HCT116 (cell line): ENCODE measurements around the gene ADGRF5. TPM values are rescaled to one million over a fixed set of nuclear protein-coding genes. Genes with fewer than 3 reads are reported as not detected.

ENCODE experiments used
- ATAC-seq: fragments of 200-7000 bp; cut with Tn5 transposase; 2 replicates; pipeline ENCODE4 v1.9.1; 2020; ENCODE audit warnings: mild to moderate bottlenecking, moderate library complexity
- BruUV-seq: library from RNA; stranded (reverse); fragments of 400-500 nt; replicated peaks from 2 replicates; lab custom pipeline; 2021; lab: Mats Ljungman, UMichigan
- CTCF ChIA-PET: fragments of 300-600 bp; sonication (Branson Sonifier 250); formaldehyde crosslinking; loops from one replicate; lab custom pipeline; 2021; ENCODE audit warnings: antibody characterized with exemption; lab: Charles Lee
- POLR2A ChIA-PET: fragments of 300-600, 350-600 bp; sonication (Branson Sonifier 250); formaldehyde crosslinking; loops from one replicate; lab custom pipeline; 2021; ENCODE audit warnings: antibody characterized with exemption; lab: Charles Lee
- RAD21 ChIA-PET, 2 experiments: fragments of 300-600 bp; sonication (Branson Sonifier 250); formaldehyde crosslinking; loops; one replicate each; lab custom pipeline; 2023; ENCODE audit warnings: low total read pairs in 2 of 2; ENCODE audit not compliant: uncharacterized antibody in 2 of 2, unreplicated experiment in 2 of 2, low non-redundant PET in 1 of 2; lab: Charles Lee
- DNase-seq: peaks from one replicate; pipeline ENCODE4 v3.0.0-alpha.2; 2010; ENCODE audit warnings: low read depth, low spot score
- H2AFZ ChIP-seq: fragments of 200-600 bp; shearing (Covaris generic), sonication (generic); 2 replicates; pipeline ENCODE4 v1.6.1; 2017; ENCODE audit warnings: low read depth, mixed run types, mixed read lengths, antibody characterized with exemption, low read length; ENCODE audit not compliant: poor library complexity, severe bottlenecking
- H3K27ac ChIP-seq: 2 replicates; pipeline ENCODE4 v1.5.1; 2012; ENCODE audit warnings: low read depth, low read length
- H3K27me3 ChIP-seq: fragments of 200-600 bp; sonication (generic); 2 replicates; pipeline ENCODE4 v1.6.1; 2016; ENCODE audit warnings: mixed run types, low read length, mixed read lengths; ENCODE audit not compliant: insufficient read depth
- H3K36me3 ChIP-seq, 2 experiments: fragments of 200-500 bp in 1 of 2; fragments of 200-600 bp in 1 of 2; sonication (Bioruptor generic) in 1 of 2; sonication (generic) in 1 of 2; 2 replicates each; pipeline versions ENCODE4 v1.5.1 to v1.6.1; 2014 to 2016; ENCODE audit warnings: low read length in 2 of 2, inconsistent platforms in 1 of 2, mixed read lengths in 1 of 2, mixed run types in 1 of 2; ENCODE audit not compliant: insufficient read depth in 2 of 2, control insufficient read depth in 1 of 2
- H3K4me1 ChIP-seq, 2 experiments: fragments of 200-600 bp in 1 of 2; sonication (generic) in 1 of 2; 2 replicates each; pipeline versions ENCODE4 v1.5.1 to v1.6.1; 2012 to 2017; ENCODE audit warnings: low read length in 2 of 2, inconsistent platforms in 1 of 2, mild to moderate bottlenecking in 1 of 2, mixed read lengths in 1 of 2, mixed run types in 1 of 2, moderate library complexity in 1 of 2; ENCODE audit not compliant: insufficient read depth in 2 of 2, control insufficient read depth in 1 of 2
- H3K4me2 ChIP-seq: fragments of 200-600 bp; sonication (generic); 2 replicates; pipeline ENCODE4 v1.6.1; 2017; ENCODE audit warnings: mixed run types, low read length, mixed read lengths
- H3K4me3 ChIP-seq, 2 experiments: fragments of 200-600 bp in 1 of 2; sonication (generic) in 1 of 2; replicated peaks in 1 of 2; 2 replicates each; pipeline ENCODE4 v1.5.1; 2011 to 2016; ENCODE audit warnings: low read length in 2 of 2, control low read depth in 1 of 2, low read depth in 1 of 2, mild to moderate bottlenecking in 1 of 2, mixed read lengths in 1 of 2, mixed run types in 1 of 2
- H3K79me2 ChIP-seq: fragments of 200-600 bp; sonication (generic); 2 replicates; pipeline ENCODE4 v1.6.1; 2017; ENCODE audit warnings: mild to moderate bottlenecking, mixed run types, low read length, moderate library complexity, mixed read lengths; ENCODE audit not compliant: insufficient read depth
- H3K9ac ChIP-seq: fragments of 200-600 bp; sonication (generic); 2 replicates; pipeline ENCODE4 v1.6.1; 2016; ENCODE audit warnings: low read length, mixed read lengths
- H3K9me2 ChIP-seq: fragments of 200-600 bp; sonication (generic), shearing (Covaris generic); 2 replicates; pipeline ENCODE4 v1.6.1; 2017; ENCODE audit warnings: mixed run types, mild to moderate bottlenecking, moderate library complexity; ENCODE audit not compliant: insufficient read depth
- H3K9me3 ChIP-seq, 2 experiments: fragments of 200-500 bp in 1 of 2; fragments of 200-600 bp in 1 of 2; sonication (Bioruptor generic) in 1 of 2; sonication (generic) in 1 of 2; 2 replicates each; pipeline ENCODE4 v1.6.1; 2014 to 2017; ENCODE audit warnings: low read length in 2 of 2, mixed read lengths in 2 of 2, inconsistent platforms in 1 of 2, low read depth in 1 of 2, mild to moderate bottlenecking in 1 of 2, mixed run types in 1 of 2, moderate library complexity in 1 of 2; ENCODE audit not compliant: control insufficient read depth in 1 of 2, insufficient read depth in 1 of 2
- H4K20me1 ChIP-seq: fragments of 200-600 bp; sonication (generic), shearing (Covaris generic); 2 replicates; pipeline ENCODE4 v1.6.1; 2017; ENCODE audit warnings: mixed run types, mild to moderate bottlenecking, moderate library complexity; ENCODE audit not compliant: insufficient read depth
- POLR2A ChIP-seq: IDR thresholded peaks from 2 replicates; pipeline ENCODE4 v1.7.0; 2011; ENCODE audit warnings: borderline replicate concordance; ENCODE audit not compliant: insufficient read depth, insufficient read length; ENCODE audit errors: extremely low read depth
- YY1 ChIP-seq: IDR thresholded peaks from 2 replicates; pipeline ENCODE4 v1.6.1; 2011; ENCODE audit warnings: low read length, low read depth, moderate library complexity, mild to moderate bottlenecking; ENCODE audit not compliant: insufficient replicate concordance; ENCODE audit errors: extremely low read depth
- ZNF274 ChIP-seq: fragments of 200-500 bp; sonication (Bioruptor generic); IDR thresholded peaks from 2 replicates; pipeline ENCODE4 v1.6.1; 2014; ENCODE audit warnings: mild to moderate bottlenecking, low read depth, low read length, inconsistent platforms
- intact Hi-C: fragments of 100-400 bp; cut with micrococcal nuclease; formaldehyde crosslinking; loops from 2 replicates; pipeline ENCODE4 v1.10.0; 2022
- total RNA-seq: library from RNA; stranded (reverse); gene quantifications from one replicate; pipeline ENCODE4 v1.2.1, GENCODE V29; 2021; ENCODE audit not compliant: unreplicated experiment
- TF ChIP-seq, protein P1 (sequence below): IDR thresholded peaks from 2 replicates; pipeline ENCODE4 v1.6.1; 2012

ADGRF5 gene
- total RNA-seq, 1 experiment from 2014 or later = 0.17 TPM

GRCh38 chr6:46917002-46917545, 4.7 kb downstream of the ADGRF5 start:
- Histone ChIP-seq H4K20me1 (no peaks in the 10 kb centered on the region), H3K79me2 (no peaks in the 10 kb centered on the region), H3K9ac (no peak overlapping the region), H3K4me2 (no peak overlapping the region), H3K9me2 (no peaks in the 10 kb centered on the region), H3K27me3 (no peaks in the 10 kb centered on the region), H3K4me3 (no peak overlapping the region), H3K4me1 (no peaks in the 10 kb centered on the region), H3K9me3 (no peaks in the 10 kb centered on the region), H2AFZ (no peak overlapping the region), H3K27ac (no peak overlapping the region), H3K36me3 (no peaks in the 10 kb centered on the region)
- ChIA-PET RAD21 (no interaction called here), CTCF (no interaction called here), POLR2A (no interaction called here)
- BruUV-seq = no TSS peak
- DNase-seq (no peak), ATAC-seq (no peak)
- intact Hi-C loops = no loop called here
- no peak for TF ChIP-seq POLR2A
- TF ChIP-seq, protein P1, sequence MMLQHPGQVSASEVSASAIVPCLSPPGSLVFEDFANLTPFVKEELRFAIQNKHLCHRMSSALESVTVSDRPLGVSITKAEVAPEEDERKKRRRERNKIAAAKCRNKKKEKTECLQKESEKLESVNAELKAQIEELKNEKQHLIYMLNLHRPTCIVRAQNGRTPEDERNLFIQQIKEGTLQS = 0 out of 2 replicates have a peak, but pooled peaks have one; percentile 10
- TF ChIP-seq ZNF274 = no peak
- no peak for TF ChIP-seq YY1

GRCh38 chr6:46915866-46916265, 5.9 kb downstream of the ADGRF5 start:
- POLR2A ChIA-PET = no interaction called here
- intact Hi-C loops = no loop called here
- Histone ChIP-seq H3K9me3 (no peaks in the 10 kb centered on the region), H3K4me2 (no peak overlapping the region), H3K4me1 (no peaks in the 10 kb centered on the region), H2AFZ (no peak overlapping the region), H3K27ac (no peak overlapping the region), H3K9me2 (no peaks in the 10 kb centered on the region), H3K36me3 (no peaks in the 10 kb centered on the region), H4K20me1 (no peaks in the 10 kb centered on the region), H3K27me3 (no peaks in the 10 kb centered on the region), H3K4me3 (no peak overlapping the region), H3K79me2 (no peaks in the 10 kb centered on the region), H3K9ac (no peak overlapping the region)
- no TSS peak for BruUV-seq
- no peak for DNase-seq
- TF ChIP-seq POLR2A = no peak
- RAD21 ChIA-PET = no interaction called here
- ATAC-seq = no peak
- CTCF ChIA-PET = interaction anchor here (1.3 kb wide), 1 partner anchor 12 kb away, joined by 3 read pairs; no protein-coding TSS in a partner anchor
